Measurements from ENCODE around the gene ST3GAL3. TPM values are rescaled to one million over a fixed set of nuclear protein-coding genes. Genes with fewer than 3 reads are reported as not detected.
A peak's percentile ranks its signal among the peaks of the same experiment; 100 is the strongest.

The ST3GAL3 gene
- 10 to 100 TPM in 2 of 5 donors, 1 to 10 TPM in 3; 1.6 to 68.3 (median 2.9) TPM for total RNA-seq
- polyA plus RNA-seq = 1 to 10 TPM; 5.8 to 8.9 (median 7.6) TPM
- long read RNA-seq, donor 1, partial matches to known transcripts = 0 of 2 reads
- long read RNA-seq, donor 1, other reads (novel, unspliced or antisense) = 0 of 2 reads
- long read RNA-seq, donor 2, partial matches to known transcripts = 0 of 5 reads
- long read RNA-seq, donor 2, other reads (novel, unspliced or antisense) = 0 of 5 reads
- long read RNA-seq, donor 3, partial matches to known transcripts = 0 of 2 reads
- long read RNA-seq, donor 3, other reads (novel, unspliced or antisense) = 0 of 2 reads
- long read RNA-seq, donor 4, partial matches to known transcripts = 0 of 1 reads
- long read RNA-seq, donor 4, other reads (novel, unspliced or antisense) = 0 of 1 reads
- long read RNA-seq, donor 5, partial matches to known transcripts = 0 of 4 reads
- long read RNA-seq, donor 5, other reads (novel, unspliced or antisense) = 0 of 4 reads
- long read RNA-seq, donor 6 = 0 reads
- long read RNA-seq, donor 7, partial matches to known transcripts = 0 of 8 reads
- long read RNA-seq, donor 7, other reads (novel, unspliced or antisense) = 0 of 8 reads
- long read RNA-seq, donor 8, partial matches to known transcripts = 0 of 4 reads
- long read RNA-seq, donor 8, other reads (novel, unspliced or antisense) = 0 of 4 reads
- long read RNA-seq, donor 9 = 0 reads
- long read RNA-seq, donor 10, partial matches to known transcripts = 0 of 1 reads
- long read RNA-seq, donor 10, other reads (novel, unspliced or antisense) = 0 of 1 reads

- TF ChIP-seq POLR2AphosphoS5 (IDR thresholded peaks at IDR 0.05) (peak; percentile 27 to 74 (median 53)), POLR2A (IDR thresholded peaks at IDR 0.05) (no peak)
- intact Hi-C loops (cut with DNase I; ENCODE audit: low total_unique reads) = no loop called here
- H3K27me3 ChIP-seq = no peaks in the 10 kb centered on the region
- peak within 1 kb of the TSS; percentile 69 to 87 (median 80) for H3K27ac ChIP-seq
- no peaks in the 10 kb centered on the region for H3K9me3 ChIP-seq
- H3K4me3 ChIP-seq = peak within 1 kb of the TSS; percentile 81 to 98 (median 91)
- H3K36me3 ChIP-seq = peaks cover 22 to 38% (median 34%) of the 10 kb centered on the region in 4 donors
- DNase-seq = peak; percentile 92 to 98
- peaks cover 11 to 39% (median 26%) of the 10 kb centered on the region in 4 donors for H3K4me1 ChIP-seq
- 0 to 2% (median 0%) methylated on average over 8 to 102 of the region's 103 CpGs for whole genome bisulfite sequencing, 5 donors
These were observed at the start of gene ST3GAL3 for GRCh38 chr1:43707190-43708001. Gene ST3GAL3 (plus strand): TSS chr1:43707536. CDS start chr1:43736263, 28,727 bp downstream.

- Histone ChIP-seq H3K9me3 (no peaks in the 10 kb centered on the region), H3K4me3 (no peak overlapping the region), H3K27ac (no peak overlapping the region), H3K4me1 (no peaks in the 10 kb centered on the region), H3K36me3 (peaks cover 92 to 100% (median 100%) of the 10 kb centered on the region in 4 donors), H3K27me3 (no peaks in the 10 kb centered on the region)
- intact Hi-C loops (cut with DNase I; ENCODE audit: low total_unique reads) = no loop called here
- TF ChIP-seq POLR2AphosphoS5 (IDR thresholded peaks at IDR 0.05) = no peak
- TF ChIP-seq CTCF (IDR thresholded peaks at IDR 0.05) = no peak
- TF ChIP-seq POLR2A (IDR thresholded peaks at IDR 0.05) = no peak
- TF ChIP-seq EP300 (IDR thresholded peaks at IDR 0.05) = no peak
- DNase-seq = no peak
- 83 to 90% (median 89%) methylated on average over 14 of the region's 14 CpGs for WGBS, 5 donors
These were observed 47.8 kb upstream of the ST3GAL3 start for GRCh38 chr1:43659212-43660166.

DNA sequence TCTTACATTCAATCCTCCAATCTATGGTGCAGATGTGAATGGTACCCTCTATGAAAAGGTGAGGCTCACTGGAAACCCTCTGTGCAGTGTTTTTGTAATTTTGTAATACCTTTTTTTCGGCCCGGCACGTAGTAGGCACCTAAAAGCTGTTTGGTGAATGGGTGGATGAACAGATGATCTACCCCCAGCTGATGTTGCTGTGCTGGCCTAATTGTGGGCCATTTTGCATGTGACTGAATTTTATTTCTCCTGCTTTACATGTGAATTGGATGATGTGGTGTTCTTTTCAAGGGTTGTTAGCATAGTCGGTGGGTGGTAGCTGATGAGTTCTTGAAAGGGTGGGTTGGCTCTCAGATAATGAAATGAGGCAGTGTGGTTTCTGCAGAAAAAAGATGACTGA lies 47.0 kb upstream of the ST3GAL3 start:
- TF ChIP-seq CTCF (IDR thresholded peaks at IDR 0.05) (no peak), POLR2AphosphoS5 (IDR thresholded peaks at IDR 0.05) (no peak), POLR2A (IDR thresholded peaks at IDR 0.05) (no peak), EP300 (IDR thresholded peaks at IDR 0.05) (no peak)
- H3K27me3 ChIP-seq = no peaks in the 10 kb centered on the region
- H3K4me3 ChIP-seq = no peak overlapping the region
- DNase-seq = no peak
- H3K27ac ChIP-seq = no peak overlapping the region
- no peaks in the 10 kb centered on the region for H3K4me1 ChIP-seq
- peaks cover 95 to 100% (median 100%) of the 10 kb centered on the region in 4 donors for H3K36me3 ChIP-seq
- no peaks in the 10 kb centered on the region for H3K9me3 ChIP-seq
- 77 to 92% (median 82%) methylated on average over 4 of the region's 4 CpGs for WGBS, 5 donors
- intact Hi-C loops (cut with DNase I; ENCODE audit: low total_unique reads) = no loop called here

- Histone ChIP-seq H3K4me3 (no peak overlapping the region), H3K27me3 (no peaks in the 10 kb centered on the region), H3K9me3 (no peaks in the 10 kb centered on the region), H3K36me3 (peaks cover 92 to 100% (median 100%) of the 10 kb centered on the region in 4 donors), H3K27ac (no peak overlapping the region), H3K4me1 (no peaks in the 10 kb centered on the region)
- WGBS, 5 donors = 78 to 93% (median 85%) methylated on average over 4 of the region's 4 CpGs
- intact Hi-C loops (cut with DNase I; ENCODE audit: low total_unique reads) = no loop called here
- TF ChIP-seq POLR2AphosphoS5 (IDR thresholded peaks at IDR 0.05) (no peak), EP300 (IDR thresholded peaks at IDR 0.05) (no peak), CTCF (IDR thresholded peaks at IDR 0.05) (no peak), POLR2A (IDR thresholded peaks at IDR 0.05) (no peak)
- DNase-seq = no peak
These were observed 43.0 kb upstream of the ST3GAL3 start for GRCh38 chr1:43664369-43664768.
